Fibroblast of lung (primary cell): ENCODE measurements around the gene BHMT2. TPM values are rescaled to one million over a fixed set of nuclear protein-coding genes. Genes with fewer than 3 reads are reported as not detected.

Experiments used
- DNase-seq, 2 donors: peaks; one replicate each; pipeline versions ENCODE4 v3.0.0 to v3.0.0-alpha.2; 2010; ENCODE audit warnings: low read depth in 2 of 2
- H2AFZ ChIP-seq: 2 replicates; pipeline ENCODE4 v1.5.1; 2012; ENCODE audit warnings: low read length, control low read depth, inconsistent platforms
- H3K27ac ChIP-seq: 2 replicates; pipeline ENCODE4 v1.5.1; 2011; ENCODE audit warnings: low read length, control low read depth; ENCODE audit not compliant: insufficient read depth
- H3K27me3 ChIP-seq: 2 replicates; pipeline ENCODE4 v1.5.1; 2011; ENCODE audit warnings: mild to moderate bottlenecking, low read length; ENCODE audit not compliant: control insufficient read depth, insufficient read depth
- H3K36me3 ChIP-seq: 2 replicates; pipeline ENCODE4 v1.5.1; 2011; ENCODE audit warnings: low read length; ENCODE audit not compliant: control insufficient read depth, insufficient read depth
- H3K4me1 ChIP-seq: 2 replicates; pipeline ENCODE4 v1.5.1; 2011; ENCODE audit warnings: low read length; ENCODE audit not compliant: control insufficient read depth, insufficient read depth; ENCODE audit errors: extremely low read depth
- H3K4me2 ChIP-seq: 2 replicates; pipeline ENCODE4 v1.5.1; 2011; ENCODE audit warnings: low read length, control low read depth; ENCODE audit not compliant: insufficient read depth; ENCODE audit errors: extremely low read depth
- H3K4me3 ChIP-seq, 4 experiments: fragments of 200-600 bp in 1 of 4; sonication (generic) in 1 of 4; replicated peaks in 1 of 4; 2 replicates each; pipeline ENCODE4 v1.5.1; 2011 to 2016; ENCODE audit warnings: low read length in 4 of 4, low read depth in 3 of 4, mild to moderate bottlenecking in 3 of 4, control low read depth in 2 of 4, inconsistent platforms in 1 of 4, mixed read lengths in 1 of 4; ENCODE audit not compliant: insufficient read depth in 1 of 4; ENCODE audit errors: control extremely low read depth in 1 of 4
- H3K79me2 ChIP-seq: 2 replicates; pipeline ENCODE4 v1.5.1; 2012; ENCODE audit warnings: mild to moderate bottlenecking, low read length, inconsistent platforms; ENCODE audit not compliant: control insufficient read depth, insufficient read depth
- H3K9ac ChIP-seq: 2 replicates; pipeline ENCODE4 v1.5.1; 2011; ENCODE audit warnings: mild to moderate bottlenecking, low read length, control low read depth; ENCODE audit not compliant: insufficient read depth
- H3K9me3 ChIP-seq: 2 replicates; pipeline ENCODE4 v1.5.1; 2012; ENCODE audit warnings: low read depth, low read length; ENCODE audit not compliant: control insufficient read depth, insufficient read depth
- H4K20me1 ChIP-seq: 2 replicates; pipeline ENCODE4 v1.5.1; 2011; ENCODE audit warnings: low read length; ENCODE audit not compliant: control insufficient read depth, insufficient read depth; ENCODE audit errors: extremely low read depth
- EZH2 ChIP-seq: IDR thresholded peaks from 2 replicates; pipeline ENCODE4 v1.5.1; 2012; ENCODE audit warnings: low read length, control low read depth, mild to moderate bottlenecking; ENCODE audit errors: missing control alignments
- polyA plus RNA-seq, 2 donors: library from polyadenylated mRNA; depleted of rRNA in 1 of 2; stranded (reverse) in 1 of 2; unstranded in 1 of 2; fragments of >200 nt; gene quantifications; 2 replicates each; pipeline ENCODE4 v1.2.1, GENCODE V29; 2011 to 2012; ENCODE audit warnings: missing spikeins in 1 of 2
- total RNA-seq: library from RNA; depleted of rRNA; stranded (reverse); fragments of >200 nt; gene quantifications from 2 replicates; pipeline ENCODE4 v1.2.1, GENCODE V29; 2014
- TF ChIP-seq, protein P1 (sequence below), 2 donors: IDR thresholded peaks in 1 of 2; conservative IDR thresholded peaks in 1 of 2; 1 replicate in 1 of 2; 2 replicates in 1 of 2; pipeline ENCODE4 v1.5.1; 2011 to 2012; ENCODE audit warnings: low read length in 2 of 2, control low read depth in 1 of 2, inconsistent platforms in 1 of 2, low read depth in 1 of 2, mild to moderate bottlenecking in 1 of 2

BHMT2 gene
- total and polyA plus RNA-seq, 2 donors (not counting 1 experiment from before 2014, with no cell fraction given): 6.5 to 20.3 TPM

DNA sequence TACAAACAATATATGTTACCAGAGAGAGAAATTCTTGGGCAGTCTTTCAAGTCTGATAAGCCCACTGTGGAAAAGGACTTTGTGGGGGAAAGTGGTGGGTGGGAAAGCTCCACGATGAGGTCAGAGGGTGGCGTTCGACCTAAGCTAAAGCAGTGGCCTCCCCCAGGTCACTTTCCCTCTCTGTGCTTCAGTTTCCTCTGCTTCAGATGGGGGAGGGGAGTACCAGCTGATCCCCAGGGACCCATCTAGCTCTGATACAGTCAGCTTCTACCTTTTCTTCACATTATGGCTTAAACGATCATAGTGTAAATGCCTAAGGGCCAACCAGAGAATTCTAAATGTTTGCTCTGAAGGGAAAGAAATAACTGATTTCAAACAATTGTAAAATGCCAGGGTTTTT is 47.8 kb upstream of the BHMT2 start:
- H4K20me1 ChIP-seq: no peaks in the 10 kb centered on the region
- H3K9me3 ChIP-seq: no peaks in the 10 kb centered on the region
- no peak for TF ChIP-seq EZH2
- TF ChIP-seq, protein P1, sequence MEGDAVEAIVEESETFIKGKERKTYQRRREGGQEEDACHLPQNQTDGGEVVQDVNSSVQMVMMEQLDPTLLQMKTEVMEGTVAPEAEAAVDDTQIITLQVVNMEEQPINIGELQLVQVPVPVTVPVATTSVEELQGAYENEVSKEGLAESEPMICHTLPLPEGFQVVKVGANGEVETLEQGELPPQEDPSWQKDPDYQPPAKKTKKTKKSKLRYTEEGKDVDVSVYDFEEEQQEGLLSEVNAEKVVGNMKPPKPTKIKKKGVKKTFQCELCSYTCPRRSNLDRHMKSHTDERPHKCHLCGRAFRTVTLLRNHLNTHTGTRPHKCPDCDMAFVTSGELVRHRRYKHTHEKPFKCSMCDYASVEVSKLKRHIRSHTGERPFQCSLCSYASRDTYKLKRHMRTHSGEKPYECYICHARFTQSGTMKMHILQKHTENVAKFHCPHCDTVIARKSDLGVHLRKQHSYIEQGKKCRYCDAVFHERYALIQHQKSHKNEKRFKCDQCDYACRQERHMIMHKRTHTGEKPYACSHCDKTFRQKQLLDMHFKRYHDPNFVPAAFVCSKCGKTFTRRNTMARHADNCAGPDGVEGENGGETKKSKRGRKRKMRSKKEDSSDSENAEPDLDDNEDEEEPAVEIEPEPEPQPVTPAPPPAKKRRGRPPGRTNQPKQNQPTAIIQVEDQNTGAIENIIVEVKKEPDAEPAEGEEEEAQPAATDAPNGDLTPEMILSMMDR (conservative IDR thresholded peaks at IDR 0.05 in 1 of 2, IDR thresholded peaks at IDR 0.05 in 1 of 2; ENCODE audit: low read depth in 1 of 2, low read length in 2 of 2): no peak
- H3K9ac ChIP-seq: no peak overlapping the region
- peak overlapping the region; percentile 16 for H2AFZ ChIP-seq
- H3K27me3 ChIP-seq: no peaks in the 10 kb centered on the region
- H3K4me1 ChIP-seq: peaks cover 5% of the 10 kb centered on the region
- no peak for DNase-seq
- no peak overlapping the region for H3K27ac ChIP-seq
- no peak overlapping the region for H3K4me3 ChIP-seq
- no peak overlapping the region for H3K4me2 ChIP-seq
- H3K79me2 ChIP-seq: no peaks in the 10 kb centered on the region
- no peaks in the 10 kb centered on the region for H3K36me3 ChIP-seq

DNA sequence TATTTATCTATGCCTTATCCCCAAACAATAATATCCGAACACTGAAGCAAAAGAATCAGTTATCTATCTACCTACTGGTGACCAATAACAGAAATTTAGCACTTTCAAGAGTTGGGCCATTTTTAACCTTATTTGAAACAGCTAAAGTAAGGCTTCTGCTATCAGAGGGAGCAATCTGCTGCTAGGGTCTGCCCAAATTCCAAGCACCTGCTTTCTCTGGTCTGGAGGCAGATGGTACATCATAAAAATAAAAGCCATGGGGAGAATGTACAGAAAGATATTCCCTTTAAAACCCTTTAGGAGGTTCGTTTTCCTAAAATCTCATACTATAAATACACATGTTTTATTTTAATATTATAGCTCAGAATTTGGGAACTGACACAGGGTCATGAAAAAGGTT is 46.8 kb upstream of the BHMT2 start:
- Histone ChIP-seq H3K9me3 (no peaks in the 10 kb centered on the region), H3K36me3 (no peaks in the 10 kb centered on the region), H3K4me2 (no peak overlapping the region), H2AFZ (no peak overlapping the region), H4K20me1 (no peaks in the 10 kb centered on the region), H3K27ac (no peak overlapping the region), H3K9ac (no peak overlapping the region), H3K4me1 (peaks cover 5% of the 10 kb centered on the region), H3K27me3 (no peaks in the 10 kb centered on the region), H3K79me2 (no peaks in the 10 kb centered on the region), H3K4me3 (no peak overlapping the region)
- DNase-seq: no peak
- TF ChIP-seq, protein P1 (conservative IDR thresholded peaks at IDR 0.05 in 1 of 2, IDR thresholded peaks at IDR 0.05 in 1 of 2; ENCODE audit: low read depth in 1 of 2, low read length in 2 of 2): no peak
- TF ChIP-seq EZH2: no peak

DNA sequence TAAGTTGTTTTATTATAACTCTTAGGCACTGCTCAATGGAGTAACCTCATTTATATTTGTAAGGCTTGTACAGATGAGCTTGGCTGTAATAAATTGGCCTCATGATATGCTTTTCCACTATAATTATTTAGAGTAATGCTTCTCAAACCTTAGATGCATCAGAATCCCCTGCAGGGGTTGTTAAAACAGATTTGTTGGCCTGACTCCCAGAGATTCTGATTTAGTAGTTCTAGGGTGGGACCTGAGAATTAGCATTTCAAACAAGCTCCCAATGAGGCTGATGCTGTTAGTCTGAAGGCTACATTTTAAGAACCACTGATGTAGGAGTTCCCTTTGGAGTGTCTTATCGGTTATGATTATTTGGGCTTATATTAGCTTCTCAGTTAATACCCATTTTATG is 46.2 kb upstream of the BHMT2 start:
- H3K79me2 ChIP-seq: no peaks in the 10 kb centered on the region
- no peak overlapping the region for H3K4me2 ChIP-seq
- no peak overlapping the region for H2AFZ ChIP-seq
- no peak overlapping the region for H3K9ac ChIP-seq
- TF ChIP-seq, protein P1 (conservative IDR thresholded peaks at IDR 0.05 in 1 of 2, IDR thresholded peaks at IDR 0.05 in 1 of 2; ENCODE audit: low read depth in 1 of 2, low read length in 2 of 2): no peak
- TF ChIP-seq EZH2: no peak
- peaks cover 5% of the 10 kb centered on the region for H3K4me1 ChIP-seq
- no peaks in the 10 kb centered on the region for H3K27me3 ChIP-seq
- H3K4me3 ChIP-seq: no peak overlapping the region
- H4K20me1 ChIP-seq: no peaks in the 10 kb centered on the region
- no peaks in the 10 kb centered on the region for H3K36me3 ChIP-seq
- H3K9me3 ChIP-seq: no peaks in the 10 kb centered on the region
- no peak overlapping the region for H3K27ac ChIP-seq
- no peak for DNase-seq
